Measurements from ENCODE around the gene RBMS3. TPM values are rescaled to one million over a fixed set of nuclear protein-coding genes. Genes with fewer than 3 reads are reported as not detected.
"Not testable (repeated sequence)": the region's sequence is repeated elsewhere in the genome, so short reads cannot be mapped to it uniquely, and the experiment has no call there.

The RBMS3 gene
- total RNA-seq, 2 experiments from 2014 or later = 0.38 to 0.63 TPM

DNA sequence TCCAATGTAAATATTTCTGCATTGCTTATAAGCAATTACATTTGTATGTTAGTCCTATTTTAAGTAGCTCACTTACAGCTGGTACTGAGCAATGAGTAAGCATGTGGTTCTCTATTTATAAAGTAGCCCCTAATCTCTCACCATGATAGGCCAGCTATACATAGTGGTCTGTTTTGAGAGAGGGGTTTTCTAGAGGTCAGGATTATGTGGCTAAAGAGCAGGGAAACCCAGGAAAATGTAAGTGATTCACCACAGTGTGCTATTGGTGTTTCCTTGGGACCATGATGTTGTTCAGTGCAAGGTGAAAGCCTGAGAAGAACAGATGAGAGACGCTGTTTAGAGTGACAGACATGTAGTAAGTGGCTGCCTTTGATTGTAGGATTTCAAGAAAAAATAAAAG lies 26.4 kb downstream of the RBMS3 start:
- no peaks in the 10 kb centered on the region for H3K4me1 Mint-ChIP-seq
- no peak for DNase-seq
- no peaks in the 10 kb centered on the region for H3K27me3 Mint-ChIP-seq
- ChIA-PET POLR2A (no interaction called here), CTCF (no interaction called here)
- peaks cover 5% of the 10 kb centered on the region for H3K9me3 Mint-ChIP-seq
- H3K4me3 Mint-ChIP-seq = no peak overlapping the region
- H3K27ac Mint-ChIP-seq = no peak overlapping the region
- H3K36me3 Mint-ChIP-seq (ENCODE audit: low read depth) = no peaks in the 10 kb centered on the region

DNA sequence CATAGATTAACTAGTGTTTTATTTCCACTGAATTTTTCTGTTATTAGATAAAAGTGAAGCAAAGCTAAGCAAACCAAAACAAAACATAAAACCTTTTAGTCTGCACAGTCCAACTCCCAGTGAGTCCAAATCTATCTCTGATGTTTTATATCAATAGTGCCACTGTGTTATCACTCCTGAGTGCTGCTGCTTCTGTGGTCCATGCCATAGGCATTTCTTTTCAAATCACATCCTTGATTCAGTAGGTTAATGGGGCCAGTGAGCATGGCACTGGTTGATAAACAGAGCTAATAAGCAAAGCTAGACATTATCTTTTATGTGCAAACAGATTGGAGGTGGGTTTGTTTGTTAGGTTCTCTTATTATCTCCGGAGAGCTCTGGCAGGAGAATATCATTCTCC lies 30.0 kb downstream of the RBMS3 start:
- Mint-ChIP-seq H3K9me3 (no peaks in the 10 kb centered on the region), H3K4me1 (no peaks in the 10 kb centered on the region), H3K27ac (no peak overlapping the region), H3K4me3 (no peak overlapping the region), H3K27me3 (no peaks in the 10 kb centered on the region), H3K36me3 (ENCODE audit: low read depth) (no peaks in the 10 kb centered on the region)
- CTCF ChIA-PET = no interaction called here
- POLR2A ChIA-PET = no interaction called here
- no peak for DNase-seq

- no peak overlapping the region for H3K27ac Mint-ChIP-seq
- ChIA-PET POLR2A (no interaction called here), CTCF (no interaction called here)
- H3K9me3 Mint-ChIP-seq = no peaks in the 10 kb centered on the region
- no peaks in the 10 kb centered on the region for H3K36me3 Mint-ChIP-seq (ENCODE audit: low read depth)
- H3K27me3 Mint-ChIP-seq = no peaks in the 10 kb centered on the region
- H3K4me3 Mint-ChIP-seq = no peak overlapping the region
- DNase-seq = no peak
- no peaks in the 10 kb centered on the region for H3K4me1 Mint-ChIP-seq
Measured at GRCh38 chr3:29311795-29312194, 30.9 kb downstream of the RBMS3 start.

GRCh38 chr3:29312395-29312794 lies 31.5 kb downstream of the RBMS3 start:
- Mint-ChIP-seq H3K27ac (no peak overlapping the region), H3K36me3 (ENCODE audit: low read depth) (no peaks in the 10 kb centered on the region), H3K4me3 (no peak overlapping the region), H3K27me3 (no peaks in the 10 kb centered on the region), H3K4me1 (no peaks in the 10 kb centered on the region), H3K9me3 (no peaks in the 10 kb centered on the region)
- DNase-seq = no peak
- POLR2A ChIA-PET = no interaction called here
- CTCF ChIA-PET = no interaction called here

- CTCF ChIA-PET = no interaction called here
- Mint-ChIP-seq H3K27me3 (no peaks in the 10 kb centered on the region), H3K27ac (no peak overlapping the region), H3K36me3 (ENCODE audit: low read depth) (no peaks in the 10 kb centered on the region), H3K4me1 (no peaks in the 10 kb centered on the region), H3K9me3 (no peaks in the 10 kb centered on the region), H3K4me3 (no peak overlapping the region)
- POLR2A ChIA-PET = no interaction called here
- DNase-seq = no peak
Measured at GRCh38 chr3:29312960-29313452, 32.1 kb downstream of the RBMS3 start.

GRCh38 chr3:29313981-29314726 lies 33.3 kb downstream of the RBMS3 start:
- POLR2A ChIA-PET = no interaction called here
- H3K4me1 Mint-ChIP-seq = no peaks in the 10 kb centered on the region
- DNase-seq = no peak
- no peaks in the 10 kb centered on the region for H3K9me3 Mint-ChIP-seq
- CTCF ChIA-PET = no interaction called here
- H3K4me3 Mint-ChIP-seq = no peak overlapping the region
- no peaks in the 10 kb centered on the region for H3K27me3 Mint-ChIP-seq
- no peak overlapping the region for H3K27ac Mint-ChIP-seq
- no peaks in the 10 kb centered on the region for H3K36me3 Mint-ChIP-seq (ENCODE audit: low read depth)

GRCh38 chr3:29314727-29315088 lies 33.8 kb downstream of the RBMS3 start:
- Mint-ChIP-seq H3K4me1 (no peaks in the 10 kb centered on the region), H3K27ac (no peak overlapping the region), H3K36me3 (ENCODE audit: low read depth) (no peaks in the 10 kb centered on the region), H3K9me3 (no peaks in the 10 kb centered on the region), H3K27me3 (no peaks in the 10 kb centered on the region), H3K4me3 (no peak overlapping the region)
- ChIA-PET CTCF (no interaction called here), POLR2A (no interaction called here)
- no peak for DNase-seq

DNA sequence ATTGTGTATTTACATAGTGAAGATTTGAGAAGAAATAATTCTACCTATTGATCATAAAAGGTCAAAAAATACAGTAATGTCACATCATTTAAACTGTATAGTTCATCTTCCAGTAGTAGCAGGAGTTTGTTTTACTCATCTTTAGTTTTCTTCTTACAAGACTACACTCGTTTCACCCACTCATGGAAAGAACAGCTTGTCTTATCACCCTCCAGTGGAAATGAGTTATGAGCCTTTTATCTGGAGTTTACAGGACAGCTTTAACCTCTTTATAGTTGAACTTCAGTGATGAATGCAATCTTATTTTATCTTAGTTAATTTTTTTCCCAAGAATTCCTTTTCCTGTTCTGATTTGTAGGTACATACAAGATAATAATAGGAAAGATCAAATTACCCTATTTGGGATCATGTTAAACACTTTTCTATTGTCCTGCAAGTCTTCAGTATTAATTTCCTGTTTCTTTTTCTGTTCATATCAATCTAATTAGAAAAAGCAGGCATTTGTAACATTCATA lies 36.8 kb downstream of the RBMS3 start:
- DNase-seq = no peak
- H3K36me3 Mint-ChIP-seq (ENCODE audit: low read depth) = no peaks in the 10 kb centered on the region
- no peaks in the 10 kb centered on the region for H3K4me1 Mint-ChIP-seq
- H3K4me3 Mint-ChIP-seq = no peak overlapping the region
- H3K27ac Mint-ChIP-seq = no peak overlapping the region
- no peaks in the 10 kb centered on the region for H3K27me3 Mint-ChIP-seq
- ChIA-PET CTCF (no interaction called here), POLR2A (no interaction called here)
- H3K9me3 Mint-ChIP-seq = no peaks in the 10 kb centered on the region

DNA sequence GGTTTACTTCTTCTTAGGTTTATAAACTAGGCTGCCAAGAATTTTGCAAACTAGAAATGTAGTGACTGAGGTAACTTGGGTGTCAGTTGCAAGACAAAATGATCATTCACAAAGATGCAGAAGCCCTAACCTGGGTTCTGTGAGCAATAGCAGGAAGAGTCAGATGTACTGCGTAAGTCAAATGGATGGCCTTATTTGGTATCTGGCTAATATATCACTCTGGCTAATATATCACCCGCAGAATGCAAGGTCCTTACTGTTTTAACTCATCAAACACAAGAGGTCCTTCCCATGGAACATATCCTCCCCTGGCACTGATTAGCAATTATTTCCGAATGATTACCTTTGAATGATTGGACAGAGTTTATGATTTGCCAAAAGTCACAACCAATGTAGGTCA lies 37.4 kb downstream of the RBMS3 start:
- H3K4me3 Mint-ChIP-seq = no peak overlapping the region
- CTCF ChIA-PET = no interaction called here
- no peaks in the 10 kb centered on the region for H3K4me1 Mint-ChIP-seq
- no peaks in the 10 kb centered on the region for H3K9me3 Mint-ChIP-seq
- no peak overlapping the region for H3K27ac Mint-ChIP-seq
- POLR2A ChIA-PET = no interaction called here
- no peaks in the 10 kb centered on the region for H3K36me3 Mint-ChIP-seq (ENCODE audit: low read depth)
- DNase-seq = no peak
- H3K27me3 Mint-ChIP-seq = no peaks in the 10 kb centered on the region

DNA sequence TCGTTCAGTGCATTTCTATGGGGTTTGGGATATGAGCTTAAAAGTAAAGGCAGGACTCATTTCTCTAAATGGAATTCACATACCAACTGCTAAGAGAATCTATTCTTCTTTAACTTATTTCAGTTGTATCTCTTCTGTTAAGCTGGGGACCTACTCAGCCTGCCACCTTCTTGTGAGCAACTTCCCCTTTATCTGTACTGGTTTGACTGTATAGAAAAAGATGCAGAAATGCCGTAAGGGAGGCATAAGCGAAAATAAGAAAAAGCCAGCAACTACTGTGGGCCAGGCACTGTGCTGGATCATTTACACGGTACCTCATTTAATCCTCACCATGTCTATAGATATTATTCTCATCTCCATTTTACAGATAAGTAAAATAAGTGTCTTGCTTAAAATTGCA lies 38.4 kb downstream of the RBMS3 start:
- no peaks in the 10 kb centered on the region for H3K27me3 Mint-ChIP-seq

GRCh38 chr3:29319798-29320197 lies 38.9 kb downstream of the RBMS3 start:
- ChIA-PET CTCF (no interaction called here), POLR2A (no interaction called here)
- no peaks in the 10 kb centered on the region for H3K9me3 Mint-ChIP-seq
- H3K27me3 Mint-ChIP-seq = no peaks in the 10 kb centered on the region
- no peak overlapping the region for H3K27ac Mint-ChIP-seq
- no peaks in the 10 kb centered on the region for H3K4me1 Mint-ChIP-seq
- DNase-seq = no peak
- H3K4me3 Mint-ChIP-seq = no peak overlapping the region
- no peaks in the 10 kb centered on the region for H3K36me3 Mint-ChIP-seq (ENCODE audit: low read depth)

More for the DNA sequence above, 38.4 kb downstream of the RBMS3 start:
- no peak overlapping the region for H3K4me3 Mint-ChIP-seq
- H3K4me1 Mint-ChIP-seq = no peaks in the 10 kb centered on the region
- ChIA-PET POLR2A (no interaction called here), CTCF (no interaction called here)
- H3K27ac Mint-ChIP-seq = no peak overlapping the region
- H3K36me3 Mint-ChIP-seq (ENCODE audit: low read depth) = no peaks in the 10 kb centered on the region
- H3K9me3 Mint-ChIP-seq = no peaks in the 10 kb centered on the region
- DNase-seq = no peak

DNA sequence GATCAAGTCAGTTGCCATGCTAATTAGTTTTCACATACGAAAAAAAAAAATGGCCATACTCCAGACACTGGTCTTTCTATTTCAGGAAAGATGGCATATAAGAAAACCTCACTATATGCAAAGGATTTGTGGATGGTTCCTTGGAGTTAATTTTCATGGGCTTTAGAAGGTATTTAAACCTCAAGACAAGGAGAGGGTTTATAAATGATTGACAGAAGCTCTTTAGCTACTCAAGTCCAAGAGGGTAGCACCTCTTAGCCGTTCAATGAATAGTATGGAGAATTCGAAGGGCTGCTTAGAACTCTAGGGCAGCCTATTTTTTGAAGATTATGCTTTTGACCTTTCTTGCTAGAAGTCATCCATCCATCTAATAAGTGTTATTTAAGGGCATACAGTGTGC lies 41.7 kb downstream of the RBMS3 start:
- CTCF ChIA-PET = no interaction called here
- H3K9me3 Mint-ChIP-seq = no peaks in the 10 kb centered on the region
- POLR2A ChIA-PET = no interaction called here
- H3K4me3 Mint-ChIP-seq = no peak overlapping the region
- H3K27me3 Mint-ChIP-seq = no peaks in the 10 kb centered on the region
- no peak for DNase-seq
- no peak overlapping the region for H3K27ac Mint-ChIP-seq
- no peaks in the 10 kb centered on the region for H3K4me1 Mint-ChIP-seq
- H3K36me3 Mint-ChIP-seq (ENCODE audit: low read depth) = no peaks in the 10 kb centered on the region

DNA sequence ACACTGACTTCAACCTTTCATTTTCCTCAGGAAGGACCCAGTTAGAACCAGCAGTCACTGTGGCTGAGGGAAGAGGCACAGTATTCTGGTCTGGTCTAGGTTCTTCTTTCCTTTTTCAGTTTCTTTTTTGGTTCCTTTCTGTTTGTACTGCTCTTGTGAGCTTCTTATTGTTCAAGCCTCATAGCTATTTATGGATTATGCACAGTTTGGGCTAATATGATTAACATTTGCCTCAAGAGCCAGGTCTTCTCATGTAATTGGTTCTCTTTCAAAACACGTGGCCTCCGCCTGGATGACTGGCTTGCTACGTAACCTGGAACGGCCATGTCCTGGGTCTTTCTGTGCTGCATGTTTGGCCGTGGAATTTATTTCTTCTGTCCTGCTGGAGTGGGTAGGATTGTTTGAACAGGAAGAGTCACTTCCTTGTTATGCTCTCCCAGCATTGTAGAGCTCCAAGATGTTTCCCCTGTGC lies 43.3 kb downstream of the RBMS3 start:
- DNase-seq = no peak
- Mint-ChIP-seq H3K27me3 (no peaks in the 10 kb centered on the region), H3K27ac (no peak overlapping the region), H3K4me3 (no peak overlapping the region), H3K4me1 (no peaks in the 10 kb centered on the region), H3K9me3 (no peaks in the 10 kb centered on the region), H3K36me3 (ENCODE audit: low read depth) (no peaks in the 10 kb centered on the region)
- ChIA-PET POLR2A (no interaction called here), CTCF (no interaction called here)

DNA sequence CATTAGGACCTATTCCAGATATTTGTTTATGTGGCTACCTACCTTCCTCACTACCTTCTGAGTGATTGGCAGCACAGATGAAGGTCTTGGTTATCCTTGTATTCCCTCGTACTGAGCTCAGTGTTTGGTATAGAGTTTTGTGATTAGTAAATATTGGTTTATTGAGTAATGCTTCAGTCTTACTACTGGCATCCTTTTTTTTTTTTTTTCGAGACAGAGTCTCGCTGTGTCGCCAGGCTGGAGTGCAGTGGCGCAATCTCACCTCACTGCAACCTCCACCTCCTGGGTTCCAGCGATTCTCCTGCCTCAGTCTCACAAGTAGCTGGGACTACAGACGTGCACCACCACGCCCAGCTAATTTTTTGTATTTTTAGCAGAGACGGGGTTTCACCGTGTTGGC lies 45.7 kb downstream of the RBMS3 start:
- H3K27me3 Mint-ChIP-seq; H3K9me3 Mint-ChIP-seq; DNase-seq; POLR2A ChIA-PET; H3K4me1 Mint-ChIP-seq; CTCF ChIA-PET; H3K36me3 Mint-ChIP-seq (ENCODE audit: low read depth); H3K27ac Mint-ChIP-seq; H3K4me3 Mint-ChIP-seq: not testable (repeated sequence)
